H9 (cell line): ENCODE measurements around the gene TPP1. TPM values are rescaled to one million over a fixed set of nuclear protein-coding genes. Genes with fewer than 3 reads are reported as not detected.

Source experiments
- DNase-seq: peaks from one replicate; pipeline ENCODE4 v3.0.0-alpha.2; 2017
- H2AFZ ChIP-seq: one replicate; pipeline ENCODE4 v1.6.1; 2013; ENCODE audit warnings: mild to moderate bottlenecking, low read length, control low read depth, moderate library complexity
- H2AK5ac ChIP-seq: 2 replicates; pipeline ENCODE4 v1.6.1; 2013; ENCODE audit warnings: low read length, control low read depth, mixed read lengths; ENCODE audit not compliant: insufficient read length
- H2BK120ac ChIP-seq: one replicate; pipeline ENCODE4 v1.6.1; 2013; ENCODE audit warnings: low read depth, mild to moderate bottlenecking, low read length, control low read depth, inconsistent platforms; ENCODE audit not compliant: poor library complexity, severe bottlenecking
- H2BK12ac ChIP-seq: 2 replicates; pipeline ENCODE4 v1.6.1; 2013; ENCODE audit warnings: low read length, control low read depth, mixed read lengths, low read depth; ENCODE audit not compliant: insufficient read length
- H2BK15ac ChIP-seq: 2 replicates; pipeline ENCODE4 v1.6.1; 2013; ENCODE audit warnings: low read depth, low read length, control low read depth
- H2BK20ac ChIP-seq: one replicate; pipeline ENCODE4 v1.6.1; 2013; ENCODE audit warnings: low read depth, mild to moderate bottlenecking, low read length, control low read depth, inconsistent platforms; ENCODE audit not compliant: poor library complexity, severe bottlenecking
- H2BK5ac ChIP-seq: 2 replicates; pipeline ENCODE4 v1.6.1; 2013; ENCODE audit warnings: low read length, control low read depth, mixed read lengths; ENCODE audit not compliant: insufficient read length
- H3K14ac ChIP-seq: 2 replicates; pipeline ENCODE4 v1.6.1; 2013; ENCODE audit warnings: low read length, control low read depth; ENCODE audit not compliant: insufficient read depth
- H3K18ac ChIP-seq: 2 replicates; pipeline ENCODE4 v1.6.1; 2013; ENCODE audit warnings: low read depth, mild to moderate bottlenecking, mixed read lengths, low read length, control low read depth; ENCODE audit not compliant: insufficient read length
- H3K23ac ChIP-seq: 2 replicates; pipeline ENCODE4 v1.6.1; 2013; ENCODE audit warnings: low read length, control low read depth, mixed read lengths, low read depth; ENCODE audit not compliant: insufficient read length
- H3K23me2 ChIP-seq: 2 replicates; pipeline ENCODE4 v1.6.1; 2013; ENCODE audit warnings: low read depth, mild to moderate bottlenecking, mixed read lengths, low read length, control low read depth; ENCODE audit not compliant: insufficient read length, poor library complexity, severe bottlenecking
- H3K27ac ChIP-seq: 2 replicates; pipeline ENCODE4 v1.5.1; 2013; ENCODE audit warnings: low read length, control low read depth, mixed read lengths, low read depth; ENCODE audit not compliant: insufficient read length
- H3K27me3 ChIP-seq: 2 replicates; pipeline ENCODE4 v1.6.1; 2013; ENCODE audit warnings: low read length, control low read depth, inconsistent platforms; ENCODE audit not compliant: insufficient read depth
- H3K4ac ChIP-seq: 2 replicates; pipeline ENCODE4 v1.6.1; 2013; ENCODE audit warnings: low read depth, mild to moderate bottlenecking, control low read depth, inconsistent platforms, low read length, moderate library complexity
- H3K4me1 ChIP-seq: 2 replicates; pipeline ENCODE4 v1.6.1; 2013; ENCODE audit warnings: low read length, control low read depth, inconsistent platforms; ENCODE audit not compliant: insufficient read depth
- H3K4me2 ChIP-seq: 2 replicates; pipeline ENCODE4 v1.6.1; 2013; ENCODE audit warnings: low read length, control low read depth, mixed read lengths; ENCODE audit not compliant: insufficient read length, insufficient read depth
- H3K56ac ChIP-seq: 2 replicates; pipeline ENCODE4 v1.6.1; 2013; ENCODE audit warnings: low read depth, mild to moderate bottlenecking, mixed read lengths, low read length, control low read depth; ENCODE audit not compliant: insufficient read length
- H3K79me1 ChIP-seq: 2 replicates; pipeline ENCODE4 v1.6.1; 2013; ENCODE audit warnings: low read depth, mild to moderate bottlenecking, moderate library complexity, low read length, control low read depth, inconsistent platforms; ENCODE audit not compliant: insufficient read depth, poor library complexity, severe bottlenecking
- H3K79me2 ChIP-seq: 2 replicates; pipeline ENCODE4 v1.6.1; 2013; ENCODE audit warnings: low read length, control low read depth, inconsistent platforms; ENCODE audit not compliant: insufficient read depth
- H3K9ac ChIP-seq: 2 replicates; pipeline ENCODE4 v1.6.1; 2013; ENCODE audit warnings: low read length, control low read depth, mixed read lengths; ENCODE audit not compliant: insufficient read length; ENCODE audit errors: extremely low read depth
- H3K9me3 ChIP-seq: one replicate; pipeline ENCODE4 v1.6.1; 2013; ENCODE audit warnings: low read depth, low read length, inconsistent platforms; ENCODE audit not compliant: control insufficient read depth
- H3T11ph ChIP-seq: one replicate; pipeline ENCODE4 v1.6.1; 2013; ENCODE audit warnings: mild to moderate bottlenecking, low read length, control low read depth, inconsistent platforms
- H4K20me1 ChIP-seq: one replicate; pipeline ENCODE4 v1.6.1; 2013; ENCODE audit not compliant: control insufficient read depth, insufficient read length, insufficient read depth
- H4K5ac ChIP-seq: 2 replicates; pipeline ENCODE4 v1.6.1; 2013; ENCODE audit warnings: low read depth, mild to moderate bottlenecking, mixed read lengths, low read length, control low read depth; ENCODE audit not compliant: insufficient read length
- H4K8ac ChIP-seq: replicated peaks from 2 replicates; pipeline ENCODE4 v1.6.1; 2013; ENCODE audit warnings: low read length, control low read depth, mixed read lengths, low read depth; ENCODE audit not compliant: insufficient read length
- H4K91ac ChIP-seq: 2 replicates; pipeline ENCODE4 v1.6.1; 2013; ENCODE audit warnings: low read depth, mild to moderate bottlenecking, moderate library complexity, mixed read lengths, low read length, control low read depth; ENCODE audit not compliant: insufficient read length
- H3K27ac Mint-ChIP-seq, 3 experiments: 2 replicates in 2 of 3; 3 replicates in 1 of 3; pipeline ENCODE4 v1.8.0; 2020 to 2021; ENCODE audit warnings: mixed read lengths in 3 of 3, mild to moderate bottlenecking in 1 of 3, moderate library complexity in 1 of 3
- H3K27me3 Mint-ChIP-seq: 2 replicates; pipeline ENCODE4 v1.8.0; 2021; ENCODE audit warnings: low read depth, mild to moderate bottlenecking, moderate library complexity, mixed read lengths
- H3K36me3 Mint-ChIP-seq, 3 experiments: 2 replicates in 2 of 3; 3 replicates in 1 of 3; pipeline ENCODE4 v1.8.0; 2020 to 2021; ENCODE audit warnings: low read depth in 3 of 3, mixed read lengths in 3 of 3; ENCODE audit not compliant: insufficient read depth in 1 of 3
- H3K4me1 Mint-ChIP-seq, 2 experiments: 2 replicates each; pipeline ENCODE4 v1.8.0; 2020; ENCODE audit warnings: mixed read lengths in 2 of 2
- H3K4me3 Mint-ChIP-seq, 2 experiments: 2 replicates in 1 of 2; 3 replicates in 1 of 2; pipeline ENCODE4 v1.8.0; 2020 to 2021; ENCODE audit warnings: mild to moderate bottlenecking in 2 of 2, mixed read lengths in 2 of 2, moderate library complexity in 1 of 2
- H3K9me3 Mint-ChIP-seq, 2 experiments: 2 replicates in 1 of 2; 3 replicates in 1 of 2; pipeline ENCODE4 v1.8.0; 2020; ENCODE audit warnings: mild to moderate bottlenecking in 2 of 2, mixed read lengths in 2 of 2, moderate library complexity in 1 of 2
- CTCF ChIP-seq: fragments of 200-600 bp; sonication (generic); conservative IDR thresholded peaks from 3 replicates; pipeline ENCODE4 v1.8.0; 2021; ENCODE audit warnings: antibody characterized with exemption, mild to moderate bottlenecking
- WGBS: extraction: QIAGEN DNeasy Blood & Tissue Kit; methylation state at CpG from one replicate; pipeline ENCODE4 v1.1.7; 2013; ENCODE audit warnings: missing lambda C conversion rate, low lambda C conversion rate, mixed read lengths; ENCODE audit not compliant: insufficient read length; ENCODE audit errors: extremely low coverage; 5-methylcytosine and 5-hydroxymethylcytosine counted together
- total RNA-seq: library from RNA; stranded (reverse); gene quantifications from 2 replicates; pipeline ENCODE4 v1.2.1, GENCODE V29; 2021

TPP1 gene
- total RNA-seq, 1 experiment from 2014 or later = 37.2 TPM

- Mint-ChIP-seq H3K4me3 (no peak overlapping the region; a peak in 1 of 5 replicates), H3K36me3 (peaks cover 7 to 45% (median 30%) of the 10 kb centered on the region in 3 experiments; a peak in 6 of 7 replicates), H3K27me3 (no peaks in the 10 kb centered on the region; the same call in 1 of the 2 replicates), H3K9me3 (no peaks in the 10 kb centered on the region), H3K27ac (no peak overlapping the region), H3K4me1 (peaks cover 11% of the 10 kb centered on the region in 2 experiments)
- H2BK5ac ChIP-seq = no peak overlapping the region
- DNase-seq = no peak
- no peak overlapping the region for H3K56ac ChIP-seq
- no peaks in the 10 kb centered on the region for H3K9me3 ChIP-seq
- H2BK120ac ChIP-seq = no peak overlapping the region
- H2BK12ac ChIP-seq = no peak overlapping the region
- no peak overlapping the region for H3T11ph ChIP-seq
- no peak overlapping the region for H3K4ac ChIP-seq
- peaks cover 3% of the 10 kb centered on the region; the same call in 1 of the 2 replicates for H3K4me1 ChIP-seq
- no peaks in the 10 kb centered on the region for H3K79me1 ChIP-seq
- no peak overlapping the region for H2BK15ac ChIP-seq
- H3K79me2 ChIP-seq = peaks cover 7% of the 10 kb centered on the region; the same call in 1 of the 2 replicates
- H3K14ac ChIP-seq = no peak overlapping the region
- no peak overlapping the region for H3K23ac ChIP-seq
- H3K18ac ChIP-seq = no peak overlapping the region
- H4K91ac ChIP-seq = no peak overlapping the region
- no CpG with 5 or more reads among the region's 7 CpGs for WGBS
- H4K8ac ChIP-seq = no peak overlapping the region
- no peak for TF ChIP-seq CTCF
- H3K4me2 ChIP-seq = peak overlapping the region; percentile 88
- H3K23me2 ChIP-seq = peaks cover 15% of the 10 kb centered on the region
- no peak overlapping the region for H3K27ac ChIP-seq
- H3K9ac ChIP-seq = peak overlapping the region; percentile 74
- no peaks in the 10 kb centered on the region for H3K27me3 ChIP-seq
- no peak overlapping the region for H2AFZ ChIP-seq
- H4K5ac ChIP-seq = no peak overlapping the region
- no peak overlapping the region for H2BK20ac ChIP-seq
- no peak overlapping the region for H2AK5ac ChIP-seq
- H4K20me1 ChIP-seq = no peaks in the 10 kb centered on the region
Observed at GRCh38 chr11:6602096-6602940, 16.9 kb downstream of the TPP1 start.
